ENCODE results near the gene HHATL. TPM values are rescaled to one million over a fixed set of nuclear protein-coding genes. Genes with fewer than 3 reads are reported as not detected.

The HHATL gene, protein sequence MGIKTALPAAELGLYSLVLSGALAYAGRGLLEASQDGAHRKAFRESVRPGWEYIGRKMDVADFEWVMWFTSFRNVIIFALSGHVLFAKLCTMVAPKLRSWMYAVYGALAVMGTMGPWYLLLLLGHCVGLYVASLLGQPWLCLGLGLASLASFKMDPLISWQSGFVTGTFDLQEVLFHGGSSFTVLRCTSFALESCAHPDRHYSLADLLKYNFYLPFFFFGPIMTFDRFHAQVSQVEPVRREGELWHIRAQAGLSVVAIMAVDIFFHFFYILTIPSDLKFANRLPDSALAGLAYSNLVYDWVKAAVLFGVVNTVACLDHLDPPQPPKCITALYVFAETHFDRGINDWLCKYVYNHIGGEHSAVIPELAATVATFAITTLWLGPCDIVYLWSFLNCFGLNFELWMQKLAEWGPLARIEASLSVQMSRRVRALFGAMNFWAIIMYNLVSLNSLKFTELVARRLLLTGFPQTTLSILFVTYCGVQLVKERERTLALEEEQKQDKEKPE
- total RNA-seq: not detected

DNA sequence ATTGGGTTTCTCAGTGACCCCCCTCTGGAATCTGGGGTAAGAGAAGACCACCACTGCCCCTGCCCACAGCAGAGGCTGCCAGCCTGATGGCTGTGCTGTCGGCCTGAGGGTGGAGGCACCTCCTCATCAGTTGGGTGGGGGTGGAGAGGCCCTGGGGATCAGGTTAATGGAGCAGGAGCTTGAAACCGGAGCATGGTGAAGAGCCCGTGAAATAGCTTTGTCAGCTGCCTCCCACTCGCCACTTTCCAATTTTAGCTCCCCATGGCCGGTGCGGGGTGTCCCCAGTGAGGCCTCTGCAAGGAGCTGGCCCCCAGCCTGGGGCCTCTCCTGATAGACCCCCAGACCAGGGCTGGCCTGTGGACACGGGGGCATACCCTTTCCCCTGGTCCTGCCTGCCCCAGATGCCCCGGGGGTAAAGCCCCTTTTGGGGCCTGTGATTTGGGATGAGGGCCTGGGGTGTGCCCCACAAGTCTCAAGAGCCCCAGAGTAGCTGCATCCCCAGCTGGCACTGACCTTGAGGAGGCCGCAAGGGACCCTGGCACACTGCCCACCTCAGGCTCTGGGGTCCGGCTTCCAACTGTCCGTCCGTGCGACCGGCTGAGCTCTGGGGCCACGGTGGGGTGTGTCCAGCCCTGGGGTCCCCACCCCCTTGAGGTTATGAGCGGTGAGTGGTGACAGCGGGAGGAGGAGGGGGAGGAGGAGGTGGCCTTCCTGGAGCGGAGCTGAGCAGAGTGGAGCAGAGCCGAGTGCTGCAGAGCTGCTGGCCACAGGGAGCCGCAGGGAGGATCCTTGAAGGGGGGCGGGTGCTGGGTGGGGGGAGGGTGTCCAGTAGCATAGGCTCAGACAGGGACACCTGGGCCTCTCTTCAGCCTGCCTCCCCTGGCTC lies at the start of gene HHATL:
HHATL (minus strand) TSS at position 733 of the 886 bp plus-strand sequence. CDS start 1,972 bp downstream, outside the sequence.
- peak in 1 of 2 donors; percentile 68 for DNase-seq (ENCODE audit: low spot score in 2 of 2)

DNA sequence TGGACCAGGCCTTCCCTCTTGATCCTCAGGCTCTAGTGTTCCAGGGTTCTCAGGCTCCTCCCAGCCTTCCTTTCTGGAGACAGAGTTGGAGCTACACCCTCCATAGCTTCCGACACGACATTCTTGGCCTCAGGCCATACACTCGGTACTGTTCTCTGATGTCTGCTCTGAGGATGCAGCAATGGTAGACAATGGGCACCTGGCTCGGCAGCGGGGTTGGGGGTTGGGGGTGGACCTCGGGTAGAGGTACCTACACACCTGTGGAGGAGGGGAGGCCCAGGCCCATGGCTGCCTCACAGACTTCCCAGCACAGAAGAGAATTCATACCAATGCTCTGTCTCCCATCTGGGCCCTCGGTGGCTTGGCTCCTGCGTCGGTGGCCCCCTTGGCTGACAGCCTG lies 49.0 kb upstream of the HHATL start:
- DNase-seq (ENCODE audit: low spot score in 2 of 2): no peak
- no peak for FAIRE-seq

More for the DNA sequence above, at the start of gene HHATL:
- FAIRE-seq: no peak

DNA sequence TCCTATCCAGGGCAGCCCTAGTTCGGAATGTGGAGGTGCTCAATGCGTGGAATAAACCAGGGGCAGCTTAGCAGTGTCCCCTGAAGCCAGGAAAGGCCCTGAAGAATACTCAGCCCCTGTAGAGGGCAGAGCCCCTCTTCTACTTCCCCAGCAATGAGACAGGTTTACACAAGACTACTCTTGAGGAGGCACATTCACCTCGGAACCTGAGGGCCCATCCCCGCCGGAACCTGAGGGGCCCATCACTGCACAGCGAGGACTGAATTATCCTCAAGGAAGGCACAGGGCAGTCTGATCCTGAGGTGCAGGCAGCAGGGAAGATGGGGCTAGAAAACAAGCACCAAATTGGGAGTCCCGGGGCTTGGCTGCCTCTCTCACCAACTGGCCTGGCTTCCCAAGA lies 48.2 kb upstream of the HHATL start:
- FAIRE-seq (no peak), DNase-seq (ENCODE audit: low spot score in 2 of 2) (no peak)

DNA sequence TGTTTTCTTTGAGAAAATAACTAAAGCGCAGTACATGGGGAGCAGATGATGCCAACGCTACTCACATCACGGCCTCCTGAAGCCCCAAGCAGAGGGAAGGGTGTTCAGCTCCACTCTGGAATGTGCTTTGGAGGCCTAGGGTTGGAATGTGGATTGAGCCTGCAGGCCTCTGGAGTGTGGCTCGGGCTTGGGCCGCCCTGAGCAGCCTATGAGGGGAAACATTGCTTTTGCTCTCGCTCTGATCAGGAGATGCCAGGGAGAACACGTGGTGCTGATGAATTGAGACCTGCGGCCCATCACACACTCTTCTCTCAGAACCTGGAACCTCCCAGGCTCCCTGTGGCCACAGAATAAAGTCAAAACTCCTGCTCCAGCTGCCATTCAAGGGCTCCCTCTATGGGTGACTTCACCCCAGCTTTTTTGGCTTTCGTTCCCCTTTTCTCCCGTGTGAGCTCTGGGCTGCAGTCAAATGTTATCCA lies 47.2 kb upstream of the HHATL start:
- DNase-seq (ENCODE audit: low spot score in 2 of 2) (peak in 1 of 2 donors; percentile 64), FAIRE-seq (no peak)

DNA sequence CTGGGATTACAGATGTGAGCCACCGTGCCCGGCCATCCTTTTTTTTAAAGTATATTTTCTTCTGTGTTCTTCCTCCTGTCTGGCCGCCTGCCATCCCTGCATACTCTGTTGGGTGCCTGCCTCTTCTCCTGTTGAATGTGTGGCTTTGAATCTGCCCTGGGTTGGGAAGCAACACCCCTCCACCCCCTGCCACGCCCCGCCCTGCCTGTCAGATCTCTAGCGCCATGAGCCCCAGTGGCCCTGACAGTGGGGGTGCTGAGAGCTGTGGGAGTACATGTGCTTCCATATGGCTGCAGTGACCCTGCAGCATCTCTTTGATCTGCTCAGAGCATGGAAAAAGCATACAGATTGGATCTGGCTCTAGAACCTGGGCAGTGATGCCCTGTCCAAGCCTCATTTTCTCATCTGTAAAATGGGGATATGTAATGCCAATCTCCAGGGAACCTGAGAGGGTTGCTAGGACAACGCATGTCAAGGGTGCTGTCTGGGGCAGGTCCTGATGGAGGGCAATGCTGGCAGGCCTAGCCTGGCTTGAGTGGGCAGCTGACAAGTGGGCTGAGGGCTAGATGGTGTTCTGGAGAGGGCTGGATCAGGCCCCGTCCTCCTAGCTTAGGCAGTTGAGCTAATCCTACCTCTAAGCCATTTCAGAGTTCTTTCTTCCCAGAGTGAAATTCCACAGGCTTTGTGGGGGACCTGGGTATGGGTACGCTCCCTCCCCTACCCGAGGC lies 46.6 kb upstream of the HHATL start:
- FAIRE-seq (no peak), DNase-seq (ENCODE audit: low spot score in 2 of 2) (no peak)

DNA sequence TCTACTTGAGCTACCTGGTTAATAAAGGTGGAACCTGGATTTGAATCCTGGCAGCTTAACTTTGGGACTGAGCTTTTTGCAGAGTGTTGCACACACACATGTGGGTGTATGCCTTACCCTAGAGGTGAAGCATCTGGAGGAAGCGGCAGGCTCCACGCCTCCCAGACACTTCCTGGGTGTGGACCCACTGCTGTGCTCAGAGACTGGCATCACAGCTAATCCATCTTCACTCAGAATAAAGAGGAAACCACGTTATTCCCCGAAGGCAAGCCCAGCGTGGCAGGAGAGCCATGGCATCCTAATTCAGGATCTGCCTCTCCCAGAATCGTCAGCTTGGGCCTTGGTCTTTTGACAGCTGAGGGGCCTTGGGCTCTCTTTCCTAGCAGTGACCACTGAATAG lies 45.0 kb upstream of the HHATL start:
- DNase-seq (ENCODE audit: low spot score in 2 of 2): no peak
- FAIRE-seq: no peak

DNA sequence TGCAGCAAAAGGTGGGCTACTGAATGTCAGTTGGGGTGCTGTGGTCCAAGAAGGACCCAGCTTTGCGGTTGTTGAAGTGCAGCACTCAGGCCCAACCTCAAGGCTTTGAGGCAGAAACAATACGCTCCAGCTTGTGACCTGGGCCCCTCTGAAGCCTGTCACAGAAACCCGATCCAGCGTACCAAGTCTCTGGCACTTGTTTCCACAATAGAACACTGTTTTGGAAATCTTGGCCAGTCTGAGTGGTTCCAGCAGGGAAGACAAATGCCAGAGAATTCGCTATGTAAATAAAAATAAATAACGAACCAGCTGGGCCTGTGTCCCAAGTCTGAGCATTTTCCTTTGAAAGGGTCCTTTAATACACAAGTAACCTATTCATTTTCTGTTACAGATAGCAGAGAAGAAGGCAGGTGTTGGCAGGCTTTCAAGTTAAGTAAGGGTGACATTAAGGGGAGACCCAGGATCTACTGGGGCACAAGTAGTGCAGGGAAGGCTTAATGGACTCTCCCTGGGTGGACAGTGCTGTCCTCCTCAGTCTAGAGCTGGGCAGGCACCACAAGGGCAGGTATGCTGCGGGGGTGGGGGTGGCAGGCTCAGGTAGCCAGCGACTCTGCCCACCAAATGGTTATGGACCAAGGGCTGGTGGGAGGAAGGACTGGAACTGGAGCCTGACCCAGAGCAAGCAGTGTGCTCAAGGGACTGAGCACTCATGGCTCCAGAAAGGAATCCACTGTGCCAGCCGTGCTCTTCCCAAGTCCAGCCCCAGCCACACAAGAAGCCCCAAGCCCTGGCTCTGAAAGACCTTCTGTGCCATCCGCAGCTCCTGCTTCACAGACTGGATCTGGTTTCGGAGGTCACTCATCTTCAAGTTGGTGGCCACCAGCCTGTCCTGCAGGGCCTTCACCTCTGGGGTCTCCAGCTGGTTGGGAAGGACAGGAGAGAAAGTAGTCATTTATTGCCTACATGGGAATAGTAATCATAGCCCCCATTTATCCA lies 44.2 kb upstream of the HHATL start:
- DNase-seq (ENCODE audit: low spot score in 2 of 2): no peak

DNA sequence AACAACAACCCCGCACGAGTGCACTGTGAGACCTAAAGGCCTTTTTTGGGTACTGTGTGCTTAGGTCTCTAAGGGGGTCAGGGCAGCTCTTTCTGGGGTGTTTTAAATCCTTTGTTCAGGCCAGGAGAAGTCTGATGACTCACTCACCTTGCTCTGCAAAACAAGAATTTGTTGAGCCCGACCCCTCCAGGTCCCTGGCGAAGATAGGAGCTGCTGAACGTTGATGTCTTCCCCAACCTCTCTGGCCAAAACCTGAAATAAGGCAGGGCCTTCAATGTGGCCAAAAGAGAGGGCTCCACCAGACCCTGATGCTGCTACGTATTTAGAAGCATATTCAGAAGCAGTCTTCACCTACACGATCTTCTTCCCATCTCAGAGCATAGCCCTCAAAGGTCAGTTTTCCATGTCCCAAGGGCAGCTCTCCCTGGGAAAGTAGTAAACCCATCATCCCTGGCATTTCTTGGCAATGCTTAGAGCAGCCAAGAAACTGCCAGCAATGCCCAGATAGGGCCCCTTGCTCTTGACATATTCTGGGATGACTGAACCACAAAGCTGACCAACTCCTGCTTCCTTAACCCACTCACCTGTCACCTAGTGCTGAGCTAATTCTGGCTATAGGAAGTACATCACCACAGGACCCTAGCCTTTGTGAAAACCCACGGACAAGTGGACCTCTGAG lies 43.3 kb upstream of the HHATL start:
- FAIRE-seq: no peak

More for the DNA sequence above, 44.2 kb upstream of the HHATL start:
- FAIRE-seq: no peak

DNA sequence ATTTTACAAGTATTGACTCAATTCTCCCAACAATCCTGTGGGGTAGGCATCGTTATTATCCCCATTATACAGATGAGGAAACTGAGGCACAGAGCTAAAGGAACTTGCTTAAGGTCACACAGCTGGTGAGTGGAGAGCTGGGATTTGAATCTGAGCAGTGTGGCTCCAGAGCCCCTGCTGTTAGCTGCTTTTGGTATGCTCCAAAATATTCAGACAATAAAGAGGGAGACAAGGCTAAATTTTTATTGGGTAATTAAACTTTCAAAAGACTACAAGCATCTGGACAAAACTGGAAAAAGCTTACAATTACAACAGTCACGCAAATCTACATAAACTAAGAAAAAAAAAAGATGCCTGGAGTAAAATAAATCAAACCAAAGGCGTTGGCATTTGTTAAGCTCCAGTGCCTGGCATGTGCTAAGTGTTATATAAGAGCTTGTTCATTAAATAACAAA lies 42.7 kb upstream of the HHATL start:
- FAIRE-seq (no peak), DNase-seq (ENCODE audit: low spot score in 2 of 2) (no peak)

More for the DNA sequence above, 43.3 kb upstream of the HHATL start:
- no peak for DNase-seq (ENCODE audit: low spot score in 2 of 2)

DNA sequence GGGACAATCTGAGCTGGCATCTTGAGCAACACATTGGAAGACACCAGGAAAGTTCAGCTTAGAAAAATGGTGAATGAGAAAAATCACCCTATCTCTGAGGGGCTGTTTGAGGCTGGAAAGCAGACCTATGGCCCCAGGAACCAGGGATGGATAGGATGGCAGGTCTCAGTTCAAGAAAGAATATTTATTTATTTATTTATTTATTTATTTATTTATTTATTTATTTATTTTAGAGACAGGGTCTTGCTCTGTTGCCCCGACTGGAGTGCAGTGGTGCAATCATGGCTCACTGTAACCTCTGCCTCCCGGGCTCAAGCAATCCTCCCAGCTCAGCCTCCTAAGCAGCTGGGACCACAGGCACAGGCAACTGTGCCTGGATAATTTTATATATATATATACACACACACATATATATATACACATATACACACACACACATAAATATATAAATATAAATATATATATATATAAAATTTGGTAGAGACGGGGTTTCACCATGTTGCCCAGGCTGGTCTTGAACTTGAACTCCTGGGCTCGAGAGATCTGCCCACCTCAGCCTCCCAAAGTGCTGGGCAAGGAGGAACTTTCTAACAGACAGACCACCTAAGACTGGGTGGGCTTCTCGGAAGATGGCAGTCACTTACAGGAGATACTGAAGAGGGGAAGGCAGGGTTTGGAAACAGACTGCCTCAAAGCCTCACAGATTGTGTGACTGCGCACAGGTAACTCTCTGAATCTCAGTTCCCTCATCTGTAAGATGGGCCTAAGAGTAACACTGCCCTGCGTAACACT lies 40.8 kb upstream of the HHATL start:
- DNase-seq (ENCODE audit: low spot score in 2 of 2): no peak
- no peak for FAIRE-seq

DNA sequence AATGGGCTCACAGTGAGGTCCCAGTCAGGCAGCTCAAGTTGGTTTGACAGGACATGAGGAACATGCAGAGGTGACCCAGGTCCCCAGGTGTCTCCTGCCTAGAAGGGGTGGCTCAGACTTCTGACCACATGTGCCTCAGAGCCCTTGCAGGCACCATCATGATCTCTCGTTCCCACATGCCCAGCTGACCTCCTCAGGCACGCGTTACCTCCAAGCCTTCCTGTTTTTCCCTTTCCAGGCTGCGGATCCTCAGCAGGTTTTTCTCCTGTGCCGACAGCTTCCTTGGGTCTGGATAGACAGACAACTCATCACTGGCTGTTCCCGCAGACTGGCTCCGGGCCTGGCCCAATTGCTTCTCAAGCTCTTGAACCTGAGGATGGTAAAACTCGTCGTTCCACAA lies 40.1 kb upstream of the HHATL start:
- DNase-seq (ENCODE audit: low spot score in 2 of 2): no peak
- FAIRE-seq: no peak

DNA sequence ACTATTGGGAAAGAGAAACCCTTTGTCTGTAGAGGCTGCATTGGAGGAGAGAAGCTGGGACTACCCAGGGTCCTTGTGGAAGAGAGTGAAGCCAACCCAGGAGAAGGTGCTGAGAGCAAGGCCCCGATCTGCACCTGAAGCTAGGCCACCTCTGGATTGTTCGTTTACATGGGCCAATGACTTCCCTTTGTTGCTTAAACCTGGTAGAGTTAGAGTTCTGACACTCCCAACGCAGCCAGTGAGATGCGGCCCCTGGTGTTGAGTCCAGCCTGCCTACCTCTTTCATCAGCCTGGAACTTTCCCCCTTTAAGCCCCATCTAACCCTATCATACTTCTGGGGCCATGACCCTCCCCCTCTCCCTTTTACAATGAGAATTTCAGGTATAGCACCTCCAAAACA lies 39.7 kb upstream of the HHATL start:
- FAIRE-seq: no peak
- DNase-seq (ENCODE audit: low spot score in 2 of 2): no peak

DNA sequence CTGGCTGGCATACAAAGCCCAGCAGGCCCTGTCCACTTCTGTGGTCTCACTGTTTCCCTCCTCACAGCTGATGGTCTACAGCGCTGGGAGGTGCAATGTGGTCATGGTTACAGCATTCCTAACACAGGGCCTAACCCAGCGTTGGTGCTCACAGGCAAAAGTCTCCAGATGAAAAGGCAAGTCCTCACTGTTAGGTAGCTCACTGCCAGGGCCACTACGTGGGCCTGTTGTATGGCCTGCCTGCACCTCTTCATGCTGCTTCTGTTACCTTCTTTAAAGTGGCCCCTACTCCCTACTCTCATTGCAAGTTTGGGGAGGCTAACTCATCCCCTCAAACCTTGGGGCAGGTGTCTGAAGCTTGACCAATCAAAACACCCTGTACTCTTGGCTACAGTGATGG lies 39.2 kb upstream of the HHATL start:
- FAIRE-seq (no peak), DNase-seq (ENCODE audit: low spot score in 2 of 2) (no peak)

DNA sequence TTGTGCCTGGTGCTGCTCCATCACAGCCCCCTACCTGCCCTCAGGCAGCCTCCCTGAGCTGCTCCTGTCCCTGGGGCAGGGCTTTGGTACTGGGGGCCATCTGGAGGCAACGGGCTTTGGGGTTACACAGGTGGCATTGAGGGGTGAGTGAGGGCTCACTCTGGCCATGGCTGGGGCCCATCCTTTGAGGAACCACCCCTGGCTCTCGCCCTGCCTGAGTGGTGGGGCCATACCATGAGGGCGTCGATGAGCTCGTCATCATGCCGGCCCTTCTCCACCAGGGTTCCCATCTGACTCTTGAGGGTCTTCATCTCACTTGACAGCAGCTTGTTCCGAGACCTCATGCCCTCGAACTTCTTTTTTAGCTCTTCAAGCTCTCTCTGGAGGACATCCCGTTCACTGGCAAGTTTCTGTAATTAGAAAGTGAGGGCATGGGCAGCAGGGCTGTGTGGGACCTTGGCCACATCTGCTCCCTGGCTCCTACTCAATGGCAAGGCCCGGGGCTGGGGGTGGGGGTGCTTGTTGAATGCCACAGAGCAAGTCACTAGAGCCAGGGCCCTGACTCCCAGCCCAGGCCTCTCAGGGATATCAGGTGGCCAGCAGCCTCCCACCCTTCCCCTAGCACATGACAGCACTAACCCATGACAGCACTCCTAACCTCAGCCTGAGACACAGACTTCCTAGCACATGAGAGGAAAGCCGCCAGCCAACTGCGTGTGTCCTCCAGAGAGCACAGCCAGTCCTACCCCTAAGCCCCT lies 37.0 kb upstream of the HHATL start:
- FAIRE-seq: no peak
- no peak for DNase-seq (ENCODE audit: low spot score in 2 of 2)

DNA sequence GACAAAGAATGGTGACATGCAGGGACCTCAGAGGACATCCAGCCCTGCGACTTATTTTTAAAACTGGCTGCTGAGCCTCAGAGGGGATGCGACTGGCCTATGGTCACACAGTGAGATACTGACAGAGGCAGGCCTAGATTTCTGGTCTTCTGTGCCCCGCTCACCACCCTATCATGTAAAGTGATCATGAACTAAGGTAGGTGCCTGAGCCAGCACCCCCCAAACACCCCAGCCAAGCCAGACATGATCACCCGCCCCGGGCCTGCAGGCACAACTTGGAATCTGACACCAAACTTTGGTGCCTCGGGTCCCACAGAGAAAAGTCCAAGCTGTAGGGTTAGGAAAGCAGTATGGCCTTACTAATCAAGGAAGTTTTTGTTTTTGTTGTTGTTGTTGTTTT lies 33.9 kb upstream of the HHATL start:
- DNase-seq (ENCODE audit: low spot score in 2 of 2): no peak
- no peak for FAIRE-seq

DNA sequence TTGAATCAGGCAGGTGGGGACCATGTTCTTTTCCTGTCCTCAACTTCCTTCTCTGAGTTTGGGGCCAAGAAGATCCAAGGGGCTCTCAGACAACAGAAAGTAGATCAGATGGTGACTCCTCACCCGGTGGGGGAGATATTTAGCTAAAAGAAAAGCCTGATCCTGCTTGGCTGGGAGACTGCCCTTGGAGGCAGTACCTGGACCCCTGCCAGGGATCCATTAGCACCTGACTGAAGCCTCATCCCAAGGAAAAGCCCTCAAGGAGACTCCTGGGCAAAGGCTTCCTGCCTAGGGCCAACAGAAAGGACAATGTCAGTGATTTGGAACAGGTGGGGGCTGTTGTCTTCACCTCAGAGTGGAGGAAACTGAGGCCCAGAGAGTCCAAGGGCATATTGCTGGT lies 33.5 kb upstream of the HHATL start:
- DNase-seq (ENCODE audit: low spot score in 2 of 2) (no peak), FAIRE-seq (no peak)

DNA sequence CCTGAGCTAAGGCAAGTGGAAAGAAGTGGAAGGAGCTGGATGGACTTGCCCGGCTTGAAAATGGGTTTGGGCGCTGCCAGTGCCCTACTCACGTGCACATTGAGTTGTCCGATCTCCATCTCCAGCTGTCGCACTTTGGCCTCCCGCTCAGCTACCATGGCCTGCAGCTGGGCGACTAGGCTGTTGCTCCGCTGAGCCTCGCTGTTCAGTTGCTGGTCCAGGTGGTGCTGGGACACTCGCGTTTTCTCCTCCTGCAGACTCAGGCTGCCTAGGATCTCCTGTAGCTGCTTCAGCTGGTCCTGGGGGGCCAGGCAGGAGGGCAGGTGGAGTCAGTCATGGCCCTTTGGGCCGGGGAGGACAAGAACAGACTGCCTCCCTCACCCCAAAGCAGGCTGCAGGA lies 33.0 kb upstream of the HHATL start:
- DNase-seq (ENCODE audit: low spot score in 2 of 2): no peak
- no peak for FAIRE-seq

Measured in frontal cortex (tissue), 4 donors.